HTERT RPE-1 (cell line): Measurements from ENCODE around the gene FKRP.
"Not testable (repeated sequence)": the region's sequence is repeated elsewhere in the genome, so short reads cannot be mapped to it uniquely, and the experiment has no call there.

ENCODE experiments used
- in situ Hi-C: fragments of 300-500 bp; cut with MboI; formaldehyde crosslinking; loops from 4 replicates; pipeline ENCODE4 v1.14.3; 2020; ENCODE audit warnings: low sequenced_read_pairs

FKRP gene

GRCh38 chr19:46755853-46756543 is 10.1 kb downstream of the FKRP start:
- in situ Hi-C loops = no loop called here

GRCh38 chr19:46756544-46756888 is 10.7 kb downstream of the FKRP start:
- in situ Hi-C loops = no loop called here

- in situ Hi-C loops = no loop called here
Observed at GRCh38 chr19:46759206-46759605, 13.3 kb downstream of the FKRP start.

- in situ Hi-C loops = no loop called here
Observed at GRCh38 chr19:46759817-46760333, 14.0 kb downstream of the FKRP start.

- in situ Hi-C loops = no loop called here
Observed at GRCh38 chr19:46760363-46760762, 14.5 kb downstream of the FKRP start.

GRCh38 chr19:46760897-46761296 is 15.0 kb downstream of the FKRP start:
- in situ Hi-C loops = not testable (repeated sequence)

GRCh38 chr19:46761418-46761831 is 15.6 kb downstream of the FKRP start:
- in situ Hi-C loops = no loop called here

- in situ Hi-C loops = no loop called here
Observed at GRCh38 chr19:46762245-46762890, 16.5 kb downstream of the FKRP start.

- in situ Hi-C loops = no loop called here
Observed at GRCh38 chr19:46764817-46765291, 19.0 kb downstream of the FKRP start.

- in situ Hi-C loops = no loop called here
Observed at GRCh38 chr19:46766569-46767317, 20.9 kb downstream of the FKRP start.

- in situ Hi-C loops = not testable (repeated sequence)
Observed at GRCh38 chr19:46768746-46769145, 22.9 kb downstream of the FKRP start.

GRCh38 chr19:46772170-46773017 is 26.5 kb downstream of the FKRP start:
- in situ Hi-C loops = no loop called here

GRCh38 chr19:46773018-46773399 is 27.2 kb downstream of the FKRP start:
- in situ Hi-C loops = no loop called here

- in situ Hi-C loops = no loop called here
Observed at GRCh38 chr19:46775642-46776258, 29.9 kb downstream of the FKRP start.

- in situ Hi-C loops = no loop called here
Observed at GRCh38 chr19:46776927-46777911, 31.4 kb downstream of the FKRP start.

- in situ Hi-C loops = not testable (repeated sequence)
Observed at GRCh38 chr19:46777956-46778645, 32.2 kb downstream of the FKRP start.

- in situ Hi-C loops = no loop called here
Observed at GRCh38 chr19:46782355-46783019, 36.6 kb downstream of the FKRP start.

- in situ Hi-C loops = no loop called here
Observed at GRCh38 chr19:46783670-46784069, 37.8 kb downstream of the FKRP start.
